GM19328 (cell line): ENCODE data around the gene MBD3L1.

ENCODE experiments used
- ATAC-seq: cut with Tn5 transposase; IDR thresholded peaks from one replicate; pipeline ENCODE4 v1.9.1; 2021; ENCODE audit warnings: mild to moderate bottlenecking, moderate library complexity; ENCODE audit not compliant: unreplicated experiment

The MBD3L1 gene

DNA sequence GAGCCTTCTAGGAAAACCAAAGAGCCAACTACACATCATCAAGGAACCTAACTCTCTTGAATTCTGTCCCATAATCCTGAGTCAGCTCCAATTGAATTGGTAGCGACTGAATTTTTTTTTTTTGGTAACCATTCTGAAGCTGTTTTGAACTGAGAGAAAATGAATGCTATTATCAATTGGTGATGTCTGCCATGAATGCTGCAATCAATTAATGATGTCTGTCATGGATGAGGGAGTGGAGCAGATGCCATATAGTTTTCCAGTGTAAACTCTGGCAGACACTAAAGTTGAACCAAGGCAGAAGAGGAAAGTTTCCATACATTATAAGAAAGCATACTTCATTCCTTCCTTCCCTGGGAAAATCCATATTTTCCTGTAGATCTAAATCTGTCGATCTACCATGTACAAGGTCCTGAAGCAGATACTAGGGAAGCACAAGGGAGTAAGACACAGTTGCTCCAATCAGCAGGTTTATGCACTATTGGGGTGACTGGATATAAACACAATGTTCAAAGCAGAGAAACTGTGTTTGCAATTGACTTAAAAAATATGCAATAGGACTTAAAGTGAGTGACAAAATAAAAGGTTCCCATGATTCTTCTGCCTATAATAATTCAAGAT, 48.8 kb downstream of the MBD3L1 start:
- no peak for ATAC-seq

DNA sequence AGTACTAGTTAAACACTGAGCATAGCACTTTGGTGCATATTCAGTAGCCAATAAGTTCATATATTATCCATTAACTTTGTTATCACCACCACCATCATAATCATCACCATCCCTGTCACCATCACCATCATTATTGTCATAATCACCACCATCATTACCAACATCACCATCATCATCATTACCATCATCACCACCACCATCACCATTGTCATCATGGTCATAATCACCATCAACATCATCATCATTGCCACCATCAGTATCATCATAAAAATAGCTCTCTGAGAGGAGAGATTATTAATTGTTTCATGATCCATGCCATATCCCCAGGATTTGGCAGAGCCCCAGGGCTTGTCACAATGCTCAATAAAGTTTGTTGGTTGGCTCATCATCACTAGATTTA, 49.3 kb downstream of the MBD3L1 start:
- no peak for ATAC-seq

GRCh38 chr19:8884416-8884815, 52.2 kb downstream of the MBD3L1 start:
- ATAC-seq: no peak

GRCh38 chr19:8887364-8887763, 55.2 kb downstream of the MBD3L1 start:
- ATAC-seq: no peak

DNA sequence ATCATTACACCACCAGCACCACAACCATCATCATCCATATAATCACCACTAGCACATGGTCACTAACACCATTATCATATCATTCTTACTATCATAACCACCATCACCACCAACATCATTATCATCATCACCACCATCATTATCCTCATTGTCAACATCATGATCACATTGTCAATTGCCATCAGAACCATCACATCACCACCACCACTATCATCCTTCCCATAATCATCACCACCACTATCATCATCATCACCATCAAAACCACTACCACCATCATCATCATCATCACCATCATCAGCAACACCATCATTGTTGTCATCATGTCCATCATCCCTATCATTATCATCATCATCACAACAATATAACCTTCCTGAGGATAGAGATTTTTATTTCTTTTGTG, 58.1 kb downstream of the MBD3L1 start:
- no peak for ATAC-seq
